Heart left ventricle (tissue), 16 donors: ENCODE measurements around the gene TMEM135. TPM values are rescaled to one million over a fixed set of nuclear protein-coding genes. Genes with fewer than 3 reads are reported as not detected.

Experiments used
- ATAC-seq, 4 donors: fragments of 200-7000 bp; cut with Tn5 transposase; one replicate each; pipeline ENCODE4 v1.9.1; 2020 to 2022; ENCODE audit warnings: moderate library complexity in 4 of 4, mild to moderate bottlenecking in 3 of 4, moderate number of reproducible peaks in 1 of 4
- DNase-seq, 5 donors: peaks; one replicate each; pipeline ENCODE4 v3.0.0-alpha.2; 2020
- H3K27ac ChIP-seq, 12 donors: fragments of 200-600 bp; sonication (generic) in 4 of 12; one replicate each; pipeline versions ENCODE4 v1.5.0 to v1.8.0; 2016 to 2022; ENCODE audit warnings: mild to moderate bottlenecking in 2 of 12
- H3K27me3 ChIP-seq, 9 donors: fragments of 200-600 bp; sonication (generic) in 2 of 9; one replicate each; pipeline versions ENCODE4 v1.5.1 to v1.8.0; 2016 to 2022; ENCODE audit warnings: mild to moderate bottlenecking in 3 of 9
- H3K36me3 ChIP-seq, 9 donors: fragments of 200-600 bp; sonication (generic) in 2 of 9; one replicate each; pipeline versions ENCODE4 v1.5.0 to v1.8.0; 2018 to 2022; ENCODE audit warnings: mild to moderate bottlenecking in 2 of 9
- H3K4me1 ChIP-seq, 12 donors: fragments of 200-600 bp; sonication (generic) in 4 of 12; one replicate each; pipeline versions ENCODE4 v1.5.0 to v1.8.0; 2016 to 2022; ENCODE audit warnings: mild to moderate bottlenecking in 3 of 12
- H3K4me3 ChIP-seq, 12 donors: fragments of 200-600 bp; sonication (generic) in 4 of 12; one replicate each; pipeline versions ENCODE4 v1.5.0 to v1.8.0; 2017 to 2022; ENCODE audit warnings: mild to moderate bottlenecking in 9 of 12, moderate library complexity in 4 of 12
- H3K9me3 ChIP-seq, 12 donors: fragments of 200-600 bp; sonication (generic) in 4 of 12; one replicate each; pipeline versions ENCODE4 v1.5.0 to v1.8.0; 2016 to 2022; ENCODE audit warnings: mild to moderate bottlenecking in 1 of 12
- POLR2A ChIP-seq, 2 donors: fragments of 450-650 bp; IDR thresholded peaks; one replicate each; pipeline ENCODE4 v1.6.1; 2017; ENCODE audit warnings: antibody characterized with exemption in 2 of 2, mild to moderate bottlenecking in 2 of 2, moderate library complexity in 2 of 2
- WGBS, 4 donors: extraction: QIAGEN DNeasy Blood & Tissue Kit in 2 of 4; methylation state at CpG; one replicate each; pipeline versions ENCODE4 v1.1.5 to v1.1.7; 2013 to 2018; 5-methylcytosine and 5-hydroxymethylcytosine counted together
- intact Hi-C, 10 donors: fragments of 100-400 bp; cut with DNase I; formaldehyde crosslinking; loops; one replicate each; pipeline versions ENCODE4 v1.11.1 to v1.14.2; 2022
- polyA plus RNA-seq, 2 donors: library from polyadenylated mRNA; stranded (reverse); fragments of 200-250 nt; gene quantifications; one replicate each; pipeline ENCODE4 v1.2.3, GENCODE V29; 2013
- total RNA-seq, 9 donors: library from RNA; depleted of rRNA in 2 of 9; stranded (reverse); fragments of >200 nt in 2 of 9; fragmentation: NEBNext Ultra II Directional in 3 of 9; extraction: Animal tissue kit (Norgen Biotek cat#: 25700) in 3 of 9; gene quantifications; one replicate each; pipeline versions ENCODE4 v1.1.0 to v1.2.4, GENCODE V29; 2016 to 2023
- TF ChIP-seq, protein P1 (sequence below), 12 donors: fragments of 200-600 bp; sonication (generic) in 4 of 12; IDR thresholded peaks; one replicate each; pipeline versions ENCODE4 v1.5.0 to v1.8.0; 2018 to 2022; ENCODE audit warnings: antibody characterized with exemption in 12 of 12, mild to moderate bottlenecking in 5 of 12
- donor health status: ischemic (EF 13 %, LVEDD 7.1; RV severe dilation, severe dysfunction).
- donor health status: healthy with polysubstance abuse.
- donor health status: DM: no; HTN: yes; CAD: no.
- donor health status: DM: no; HTN: no; CAD: no.
- donor health status: ischemic (EF 25% LVEDD 6.9; RV normal size, moderate dysfunction).
- donor health status: ischemic (EF 25% LVEDD 5.7; RV mildly dilated, moderate dysfunction).
- donor health status: healthy.
- donor health status: DM: yes; HTN: yes; CAD: no.
- donor health status: ischemic (EF 35%, LVEDD 5.7; RV mildly dilated, moderate dysfunction).
- donor health status: nonischemic (EF 11% LVEDD 7.7; RV severe dilation, severe dysfunction).
- donor health status: DM: yes; HTN: yes; CAD: no.
- donor health status: PGD.
- donor health status: ischemic (EF 29% LVEDD 5.4; RV normal size, mild dysfunction).
- donor health status: nonischemic (EF 23%, LVEDD 6.1; RV moderate dilation, normal function).

TMEM135 gene
- total and polyA plus RNA-seq, 11 donors: 3.9 to 22.7 (median 14.7) TPM

GRCh38 chr11:87033561-87033960, 4.2 kb upstream of the TMEM135 start:
- Histone ChIP-seq H3K27ac (no peak overlapping the region), H3K36me3 (no peaks in the 10 kb centered on the region), H3K9me3 (no peaks in the 10 kb centered on the region), H3K27me3 (no peaks in the 10 kb centered on the region), H3K4me1 (peaks cover 0 to 14% (median 10%) of the 10 kb centered on the region in 12 donors), H3K4me3 (no peak overlapping the region)
- WGBS, 4 donors: 86 to 90% (median 88%) methylated on average over 8 of the region's 8 CpGs
- intact Hi-C loops: loop anchor here in 1 of 10 donors (10.0 kb wide), 1 partner anchor 89 kb away; no protein-coding TSS in a partner anchor
- TF ChIP-seq POLR2A (IDR thresholded peaks at IDR 0.05): no peak
- TF ChIP-seq, protein P1, sequence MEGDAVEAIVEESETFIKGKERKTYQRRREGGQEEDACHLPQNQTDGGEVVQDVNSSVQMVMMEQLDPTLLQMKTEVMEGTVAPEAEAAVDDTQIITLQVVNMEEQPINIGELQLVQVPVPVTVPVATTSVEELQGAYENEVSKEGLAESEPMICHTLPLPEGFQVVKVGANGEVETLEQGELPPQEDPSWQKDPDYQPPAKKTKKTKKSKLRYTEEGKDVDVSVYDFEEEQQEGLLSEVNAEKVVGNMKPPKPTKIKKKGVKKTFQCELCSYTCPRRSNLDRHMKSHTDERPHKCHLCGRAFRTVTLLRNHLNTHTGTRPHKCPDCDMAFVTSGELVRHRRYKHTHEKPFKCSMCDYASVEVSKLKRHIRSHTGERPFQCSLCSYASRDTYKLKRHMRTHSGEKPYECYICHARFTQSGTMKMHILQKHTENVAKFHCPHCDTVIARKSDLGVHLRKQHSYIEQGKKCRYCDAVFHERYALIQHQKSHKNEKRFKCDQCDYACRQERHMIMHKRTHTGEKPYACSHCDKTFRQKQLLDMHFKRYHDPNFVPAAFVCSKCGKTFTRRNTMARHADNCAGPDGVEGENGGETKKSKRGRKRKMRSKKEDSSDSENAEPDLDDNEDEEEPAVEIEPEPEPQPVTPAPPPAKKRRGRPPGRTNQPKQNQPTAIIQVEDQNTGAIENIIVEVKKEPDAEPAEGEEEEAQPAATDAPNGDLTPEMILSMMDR (IDR thresholded peaks at IDR 0.05): no peak
- ATAC-seq: no peak
- DNase-seq: no peak

- peaks cover 0 to 39% (median 29%) of the 10 kb centered on the region in 12 donors for H3K4me1 ChIP-seq
- no peak overlapping the region for H3K4me3 ChIP-seq
- intact Hi-C loops: loop anchor here in 7 of 10 donors (2.0 to 10.0 kb wide), 4 partner anchors 49 to 91 kb away; partner anchors contain the start of gene FZD4 (in 6 of the 7)
- ATAC-seq (no peak), DNase-seq (no peak)
- H3K27ac ChIP-seq: peak overlapping the region in 5 of 12 donors; percentile 14 to 96 (median 90)
- no peaks in the 10 kb centered on the region for H3K9me3 ChIP-seq
- no peaks in the 10 kb centered on the region for H3K27me3 ChIP-seq
- 68 to 73% (median 70%) methylated on average over 12 of the region's 12 CpGs for WGBS, 4 donors
- no peaks in the 10 kb centered on the region for H3K36me3 ChIP-seq
- TF ChIP-seq, protein P1 (IDR thresholded peaks at IDR 0.05): no peak
- no peak for TF ChIP-seq POLR2A (IDR thresholded peaks at IDR 0.05)
These were observed 1.7 kb upstream of the TMEM135 start for GRCh38 chr11:87035976-87036583.

GRCh38 chr11:87036756-87037449, 831 bp upstream of the TMEM135 start:
- 27 to 31% (median 30%) methylated on average over 10 of the region's 10 CpGs for WGBS, 4 donors
- intact Hi-C loops: loop anchor here in 9 of 10 donors (1.0 to 10.0 kb wide), 6 partner anchors 50 to 92 kb away; partner anchors contain the start of gene FZD4 (in 7 of the 9)
- H3K4me1 ChIP-seq: peaks cover 0 to 46% (median 32%) of the 10 kb centered on the region in 12 donors

More at GRCh38 chr11:87036756-87037449, 831 bp upstream of the TMEM135 start:
- Histone ChIP-seq H3K27me3 (no peaks in the 10 kb centered on the region), H3K27ac (peak overlapping the region; percentile 82 to 96 (median 88)), H3K9me3 (no peaks in the 10 kb centered on the region), H3K36me3 (no peaks in the 10 kb centered on the region), H3K4me3 (peak overlapping the region; percentile 39 to 94 (median 87))
- DNase-seq (peak in 2 of 5 donors; percentile 21 to 28), ATAC-seq (peak in 1 of 4 donors; percentile 10)
- TF ChIP-seq POLR2A (IDR thresholded peaks at IDR 0.05): no peak
- TF ChIP-seq, protein P1 (IDR thresholded peaks at IDR 0.05): no peak
